Esophagus squamous epithelium (tissue), 5 donors: ENCODE results near the gene SLC25A22. TPM values are rescaled to one million over a fixed set of nuclear protein-coding genes. Genes with fewer than 3 reads are reported as not detected.

Experiments
- DNase-seq: peaks from one replicate; lab custom pipeline; 2025; lab: John Stamatoyannopoulos, UW
- H3K27ac ChIP-seq, 4 donors: fragments of 200-600 bp; sonication (generic); one replicate each; pipeline ENCODE4 v1.5.1; 2016 to 2019; ENCODE audit warnings: mild to moderate bottlenecking in 1 of 4
- H3K27me3 ChIP-seq, 4 donors: fragments of 200-600 bp; sonication (generic); 1 replicate in 3 of 4; 2 replicates in 1 of 4; pipeline versions ENCODE4 v1.5.1 to v1.6.0; 2017 to 2021; ENCODE audit warnings: antibody characterized with exemption in 1 of 4
- H3K36me3 ChIP-seq, 3 donors: fragments of 200-600 bp; sonication (generic); one replicate each; pipeline ENCODE4 v1.5.1; 2016 to 2019
- H3K4me1 ChIP-seq, 3 donors: fragments of 200-600 bp; sonication (generic); one replicate each; pipeline ENCODE4 v1.5.1; 2017 to 2019
- H3K4me3 ChIP-seq, 4 donors: fragments of 200-600 bp; sonication (generic); 1 replicate in 3 of 4; 2 replicates in 1 of 4; pipeline ENCODE4 v1.5.1; 2016 to 2019; ENCODE audit warnings: mild to moderate bottlenecking in 2 of 4, moderate library complexity in 1 of 4
- H3K9me3 ChIP-seq, 3 donors: fragments of 200-600 bp; sonication (generic); one replicate each; pipeline ENCODE4 v1.5.1; 2016 to 2019
- CTCF ChIP-seq, 6 experiments: fragments of 450-650 bp in 4 of 6; fragments of 200-600 bp in 2 of 6; sonication (generic) in 2 of 6; IDR thresholded peaks; one replicate each; pipeline ENCODE4 v1.5.1; 2016 to 2019; ENCODE audit warnings: antibody characterized with exemption in 6 of 6, mild to moderate bottlenecking in 4 of 6, moderate library complexity in 4 of 6
- POLR2A ChIP-seq, 4 donors: fragments of 450-650 bp; IDR thresholded peaks; one replicate each; pipeline ENCODE4 v1.6.1; 2017; ENCODE audit warnings: antibody characterized with exemption in 4 of 4, mild to moderate bottlenecking in 4 of 4, moderate library complexity in 3 of 4
- whole genome bisulfite sequencing, 2 donors: methylation state at CpG; one replicate each; pipeline ENCODE4 v1.1.5; 2018; 5-methylcytosine and 5-hydroxymethylcytosine counted together
- intact Hi-C: fragments of 100-400 bp; cut with DNase I; formaldehyde crosslinking; loops from one replicate; pipeline ENCODE4 v1.15.0; 2022
- total RNA-seq, 4 donors: library from RNA; depleted of rRNA; stranded (reverse); fragments of >200 nt; gene quantifications; one replicate each; pipeline ENCODE4 v1.1.0, GENCODE V29; 2016
- donor health status: DM: yes; HTN: yes; CAD: no.

SLC25A22 gene
- total RNA-seq, 4 donors from 2014 or later: 4.0 to 14.7 (median 9.8) TPM

- peak within 1 kb of the TSS; percentile 83 to 94 (median 92) for H3K27ac ChIP-seq
- H3K4me3 ChIP-seq: peak within 1 kb of the TSS; percentile 75 to 95 (median 87)
- no peaks in the 10 kb centered on the region for H3K27me3 ChIP-seq
- peak; percentile 45 for DNase-seq
- peak in 2 of 6 experiments; percentile 6 to 38 for TF ChIP-seq CTCF (IDR thresholded peaks at IDR 0.05)
- TF ChIP-seq POLR2A (IDR thresholded peaks at IDR 0.05): peak in 3 of 4 donors; percentile 63 to 89 (median 87)
- H3K4me1 ChIP-seq: peaks cover 32 to 80% (median 33%) of the 10 kb centered on the region in 3 donors
- H3K36me3 ChIP-seq: peaks cover 7 to 38% (median 9%) of the 10 kb centered on the region in 3 donors
- intact Hi-C loops: no loop called here
- WGBS, 2 donors: 0% methylated on average over 7 to 13 of the region's 110 CpGs
- H3K9me3 ChIP-seq: no peaks in the 10 kb centered on the region
These were observed 20.5 kb downstream of the SLC25A22 start, which contains the start of gene GATD1 for GRCh38 chr11:777288-778255. GATD1 (minus strand) TSS chr11:777487; CDS start chr11:777462, 25 bp downstream.

DNA sequence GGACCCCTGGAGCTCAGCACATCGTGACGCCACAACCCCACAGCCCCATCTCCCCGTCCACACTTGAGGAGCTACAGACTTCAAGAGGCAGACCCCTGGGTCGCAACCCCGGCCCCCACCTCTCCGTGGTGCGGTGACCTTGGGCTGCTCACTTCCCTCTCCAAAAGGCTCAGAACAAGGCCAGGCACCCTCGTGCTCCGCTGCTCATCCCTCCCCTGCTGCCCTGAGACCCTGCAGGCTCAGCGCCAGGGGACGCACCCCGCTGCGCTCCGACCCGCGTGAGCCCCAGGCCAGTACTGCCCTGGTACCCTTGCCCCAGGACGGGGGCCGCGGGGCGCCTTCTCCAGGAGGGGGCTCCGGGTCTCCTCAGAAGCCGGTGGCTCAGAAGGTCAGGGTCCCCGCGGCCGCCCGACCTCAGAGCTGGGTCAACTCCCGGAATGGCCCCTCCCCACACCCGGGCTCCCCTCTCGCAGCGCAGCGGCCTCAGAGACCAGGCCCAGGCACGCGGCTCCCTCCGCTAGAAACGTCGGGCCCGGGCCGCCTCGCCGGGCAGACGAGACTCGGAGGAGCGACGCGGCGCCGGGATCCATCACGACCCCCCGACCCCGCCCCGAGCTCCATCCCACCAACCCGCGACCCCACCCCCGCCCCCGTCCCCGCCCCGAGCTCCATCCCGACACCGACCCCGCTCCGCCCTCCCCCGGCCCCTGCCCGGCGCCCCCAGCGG lies 21.4 kb downstream of the SLC25A22 start:
- 0% methylated on average over 2 of the region's 65 CpGs; no CpG with 5 or more reads in 1 of the 2 donors for WGBS, 2 donors
- H3K27me3 ChIP-seq: no peaks in the 10 kb centered on the region
- H3K4me3 ChIP-seq: peak overlapping the region; percentile 75 to 95 (median 87)
- H3K27ac ChIP-seq: peak overlapping the region; percentile 83 to 94 (median 92)
- H3K36me3 ChIP-seq: peaks cover 9 to 47% (median 15%) of the 10 kb centered on the region in 3 donors
- TF ChIP-seq POLR2A (IDR thresholded peaks at IDR 0.05) (no peak), CTCF (IDR thresholded peaks at IDR 0.05) (no peak)
- H3K4me1 ChIP-seq: peaks cover 26 to 74% (median 33%) of the 10 kb centered on the region in 3 donors
- intact Hi-C loops: no loop called here
- no peak for DNase-seq
- H3K9me3 ChIP-seq: no peaks in the 10 kb centered on the region

GRCh38 chr11:776263-776560 lies 21.9 kb downstream of the SLC25A22 start:
- Histone ChIP-seq H3K4me1 (peaks cover 26 to 73% (median 33%) of the 10 kb centered on the region in 3 donors), H3K4me3 (peak overlapping the region; percentile 75 to 95 (median 87)), H3K36me3 (peaks cover 9 to 52% (median 15%) of the 10 kb centered on the region in 3 donors), H3K9me3 (no peaks in the 10 kb centered on the region), H3K27me3 (no peaks in the 10 kb centered on the region), H3K27ac (peak overlapping the region; percentile 83 to 94 (median 92))
- no peak for TF ChIP-seq POLR2A (IDR thresholded peaks at IDR 0.05)
- no peak for TF ChIP-seq CTCF (IDR thresholded peaks at IDR 0.05)
- intact Hi-C loops: no loop called here
- DNase-seq: no peak
- WGBS, 2 donors: 39 to 41% methylated on average over 6 to 10 of the region's 11 CpGs

DNA sequence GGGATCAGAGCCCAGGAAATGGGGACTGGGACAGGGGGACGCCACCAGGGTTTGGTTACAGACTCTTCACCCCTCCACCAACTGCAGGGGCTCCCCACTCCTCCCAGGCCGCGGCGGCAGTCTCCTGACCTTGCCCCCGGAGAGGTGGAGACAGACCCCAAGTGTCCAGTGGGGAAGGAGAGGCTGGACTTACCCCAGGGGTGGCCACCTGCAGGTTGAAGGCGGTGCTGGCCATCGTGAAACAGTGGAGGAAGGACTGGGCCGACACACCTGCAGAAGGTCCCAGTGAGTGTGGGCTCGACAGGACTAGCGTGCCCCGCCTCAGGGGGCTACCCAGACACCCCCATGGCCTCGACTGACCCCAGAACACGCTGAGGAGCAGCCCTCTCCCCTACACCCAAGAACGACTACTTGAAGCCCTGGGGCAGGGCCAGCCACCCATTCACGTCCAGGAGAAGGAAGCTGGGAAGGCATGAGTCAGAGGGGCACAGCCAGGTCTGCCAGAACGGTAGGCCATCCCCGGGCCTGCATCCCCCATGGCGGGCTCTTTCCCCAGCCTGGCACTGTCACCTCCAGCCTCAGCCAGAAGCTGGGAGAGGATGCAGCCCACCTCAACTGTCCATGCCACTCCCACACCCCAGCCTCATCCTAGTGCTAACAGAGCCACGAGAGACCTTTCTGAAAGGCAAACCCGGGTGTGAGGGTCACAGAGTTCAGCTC lies 23.0 kb downstream of the SLC25A22 start:
- peaks cover 9 to 57% (median 23%) of the 10 kb centered on the region in 3 donors for H3K36me3 ChIP-seq
- H3K27me3 ChIP-seq: no peaks in the 10 kb centered on the region
- peak overlapping the region; percentile 9 to 94 (median 58) for H3K27ac ChIP-seq
- peak overlapping the region in 2 of 4 donors; percentile 95 for H3K4me3 ChIP-seq
- TF ChIP-seq CTCF (IDR thresholded peaks at IDR 0.05) (peak in 1 of 6 experiments; percentile 7), POLR2A (IDR thresholded peaks at IDR 0.05) (no peak)
- no peaks in the 10 kb centered on the region for H3K9me3 ChIP-seq
- 84 to 86% methylated on average over 2 to 5 of the region's 20 CpGs for WGBS, 2 donors
- H3K4me1 ChIP-seq: peaks cover 26 to 71% (median 33%) of the 10 kb centered on the region in 3 donors
- intact Hi-C loops: no loop called here
- DNase-seq: no peak
